Right atrium auricular region (tissue), 2 donors: ENCODE measurements around the gene CIT. TPM values are rescaled to one million over a fixed set of nuclear protein-coding genes. Genes with fewer than 3 reads are reported as not detected.
"Not testable (repeated sequence)": the region's sequence is repeated elsewhere in the genome, so short reads cannot be mapped to it uniquely, and the experiment has no call there.

ENCODE experiments used
- DNase-seq: peaks from one replicate; pipeline ENCODE4 v3.0.0-alpha.2; 2019; ENCODE audit warnings: low spot score
- H3K27ac ChIP-seq, 2 donors: fragments of 200-600 bp; sonication (generic); 1 replicate in 1 of 2; 2 replicates in 1 of 2; pipeline ENCODE4 v1.5.1; 2016 to 2019
- H3K27me3 ChIP-seq, 2 donors: fragments of 200-600 bp; sonication (generic); one replicate each; pipeline versions ENCODE4 v1.5.1 to v1.6.0; 2017 to 2019
- H3K36me3 ChIP-seq: fragments of 200-600 bp; sonication (generic); one replicate; pipeline ENCODE4 v1.5.1; 2016
- H3K4me1 ChIP-seq, 2 donors: fragments of 200-600 bp; sonication (generic); one replicate each; pipeline versions ENCODE4 v1.5.1 to v1.6.0; 2017 to 2019
- H3K4me3 ChIP-seq, 2 donors: fragments of 200-600 bp; sonication (generic); 1 replicate in 1 of 2; 2 replicates in 1 of 2; pipeline ENCODE4 v1.5.1; 2017 to 2019; ENCODE audit warnings: mild to moderate bottlenecking in 1 of 2, moderate library complexity in 1 of 2
- H3K9me3 ChIP-seq, 2 donors: fragments of 200-600 bp; sonication (generic); one replicate each; pipeline ENCODE4 v1.5.1; 2019
- CTCF ChIP-seq, 2 donors: fragments of 200-600 bp; sonication (generic); IDR thresholded peaks; one replicate each; pipeline ENCODE4 v1.5.1; 2019; ENCODE audit warnings: antibody characterized with exemption in 2 of 2
- total RNA-seq, 2 donors: library from RNA; depleted of rRNA; stranded (reverse); fragments of >200 nt; gene quantifications; one replicate each; pipeline ENCODE4 v1.1.0, GENCODE V29; 2016

Gene CIT
- total RNA-seq, 2 donors from 2014 or later, result 0.79 to 1.2 TPM

- DNase-seq, result no peak
- Histone ChIP-seq H3K36me3 (no peaks in the 10 kb centered on the region), H3K27ac (no peak overlapping the region), H3K9me3 (peaks cover 0 to 6% of the 10 kb centered on the region in 2 donors), H3K4me3 (no peak overlapping the region), H3K4me1 (no peaks in the 10 kb centered on the region), H3K27me3 (no peaks in the 10 kb centered on the region)
- TF ChIP-seq CTCF (IDR thresholded peaks at IDR 0.05), result no peak
Observed at GRCh38 chr12:119710965-119711551, 166.1 kb downstream of the CIT start.

GRCh38 chr12:119710374-119710964 is 166.7 kb downstream of the CIT start:
- peaks cover 0 to 6% of the 10 kb centered on the region in 2 donors for H3K9me3 ChIP-seq
- no peak for TF ChIP-seq CTCF (IDR thresholded peaks at IDR 0.05)
- H3K27me3 ChIP-seq, result no peaks in the 10 kb centered on the region
- H3K4me1 ChIP-seq, result no peaks in the 10 kb centered on the region
- H3K4me3 ChIP-seq, result no peak overlapping the region
- H3K36me3 ChIP-seq, result no peaks in the 10 kb centered on the region
- DNase-seq, result no peak
- no peak overlapping the region for H3K27ac ChIP-seq

- not testable (repeated sequence) for H3K9me3 ChIP-seq, H3K27me3 ChIP-seq, H3K4me1 ChIP-seq, H3K36me3 ChIP-seq, H3K4me3 ChIP-seq, DNase-seq, H3K27ac ChIP-seq
Observed at GRCh38 chr12:119706427-119706826, 170.7 kb downstream of the CIT start.

GRCh38 chr12:119705182-119705581 is 171.9 kb downstream of the CIT start:
- Histone ChIP-seq H3K27me3 (no peaks in the 10 kb centered on the region), H3K27ac (no peak overlapping the region), H3K4me1 (peaks cover 0 to 9% of the 10 kb centered on the region in 2 donors), H3K4me3 (no peak overlapping the region), H3K9me3 (no peaks in the 10 kb centered on the region), H3K36me3 (no peaks in the 10 kb centered on the region)
- no peak for TF ChIP-seq CTCF (IDR thresholded peaks at IDR 0.05)
- no peak for DNase-seq

GRCh38 chr12:119704065-119704747 is 172.9 kb downstream of the CIT start:
- peaks cover 0 to 9% of the 10 kb centered on the region in 2 donors for H3K4me1 ChIP-seq
- no peak for DNase-seq
- H3K36me3 ChIP-seq, result no peaks in the 10 kb centered on the region
- H3K27me3 ChIP-seq, result no peaks in the 10 kb centered on the region
- peak overlapping the region; percentile 32 to 51 for H3K27ac ChIP-seq
- H3K4me3 ChIP-seq, result no peak overlapping the region
- no peaks in the 10 kb centered on the region for H3K9me3 ChIP-seq
- TF ChIP-seq CTCF (IDR thresholded peaks at IDR 0.05), result no peak

- Histone ChIP-seq H3K4me3 (no peak overlapping the region), H3K27me3 (no peaks in the 10 kb centered on the region), H3K4me1 (peaks cover 0 to 9% of the 10 kb centered on the region in 2 donors), H3K9me3 (no peaks in the 10 kb centered on the region), H3K27ac (no peak overlapping the region), H3K36me3 (no peaks in the 10 kb centered on the region)
- no peak for DNase-seq
- no peak for TF ChIP-seq CTCF (IDR thresholded peaks at IDR 0.05)
Observed at GRCh38 chr12:119700078-119700477, 177.0 kb downstream of the CIT start.
